Upper lobe of left lung (tissue), 4 donors: ENCODE data around the gene SOX11.

Experiments used
- CTCF ChIP-seq, 6 experiments: fragments of 450-650 bp in 4 of 6; fragments of 200-600 bp in 2 of 6; sonication (generic) in 2 of 6; IDR thresholded peaks; one replicate each; pipeline ENCODE4 v1.5.1; 2016 to 2019; ENCODE audit warnings: antibody characterized with exemption in 6 of 6
- EP300 ChIP-seq, 4 donors: sonication (generic); formaldehyde crosslinking; IDR thresholded peaks; one replicate each; pipeline ENCODE4 v1.5.1; 2017; ENCODE audit warnings: antibody characterized with exemption in 4 of 4, control low read depth in 2 of 4
- POLR2A ChIP-seq, 4 donors: fragments of 450-650 bp; IDR thresholded peaks; one replicate each; pipeline ENCODE4 v1.5.1; 2016 to 2017; ENCODE audit warnings: antibody characterized with exemption in 4 of 4, mild to moderate bottlenecking in 2 of 4
- POLR2AphosphoS5 ChIP-seq, 2 donors: sonication (generic); formaldehyde crosslinking; IDR thresholded peaks; one replicate each; pipeline ENCODE4 v1.5.1; 2017; ENCODE audit warnings: antibody characterized with exemption in 2 of 2

GRCh38 chr2:5695654-5696403 lies 3.6 kb downstream of the SOX11 start:
- TF ChIP-seq CTCF (IDR thresholded peaks at IDR 0.05) (no peak), POLR2AphosphoS5 (IDR thresholded peaks at IDR 0.05) (no peak), POLR2A (IDR thresholded peaks at IDR 0.05) (no peak), EP300 (IDR thresholded peaks at IDR 0.05) (no peak)
